Mucosa of descending colon (tissue), 3 donors: Measurements from ENCODE around the gene RAPH1. TPM values are rescaled to one million over a fixed set of nuclear protein-coding genes. Genes with fewer than 3 reads are reported as not detected.

Source experiments
- ATAC-seq: fragments of 200-7000 bp; cut with Tn5 transposase; one replicate; pipeline ENCODE4 v1.9.1; 2020; ENCODE audit warnings: mild to moderate bottlenecking, moderate library complexity
- DNase-seq, 3 donors: peaks; one replicate each; pipeline ENCODE4 v3.0.0-alpha.2; 2020
- H3K36me3 ChIP-seq: fragments of 200-600 bp; one replicate; pipeline ENCODE4 v1.8.0; 2021; ENCODE audit warnings: low read depth, mild to moderate bottlenecking
- H3K4me1 ChIP-seq: fragments of 200-600 bp; one replicate; pipeline ENCODE4 v1.8.0; 2021; ENCODE audit warnings: low read depth, mild to moderate bottlenecking
- H3K4me3 ChIP-seq: fragments of 200-600 bp; one replicate; pipeline ENCODE4 v1.8.0; 2021; ENCODE audit warnings: mild to moderate bottlenecking
- H3K9me3 ChIP-seq: fragments of 200-600 bp; one replicate; pipeline ENCODE4 v1.8.0; 2021; ENCODE audit warnings: mild to moderate bottlenecking
- intact Hi-C, 2 donors: fragments of 100-400 bp; cut with DNase I in 1 of 2; cut with micrococcal nuclease in 1 of 2; formaldehyde crosslinking; loops; one replicate each; pipeline versions ENCODE4 v1.11.0 to v1.11.1; 2022; cut with DNase I, micrococcal nuclease
- total RNA-seq, 3 donors: library from RNA; stranded (reverse); fragmentation: NEBNext Ultra II Directional in 2 of 3; extraction: Animal tissue kit (Norgen Biotek cat#: 25700) in 2 of 3; gene quantifications; one replicate each; pipeline versions ENCODE4 v1.2.1 to v1.2.4, GENCODE V29; 2021 to 2023
- TF ChIP-seq, protein P1 (sequence below): fragments of 200-600 bp; IDR thresholded peaks from one replicate; pipeline ENCODE4 v1.8.0; 2022; ENCODE audit warnings: antibody characterized with exemption, mild to moderate bottlenecking
- donor health status: DM: no; HTN: no; CAD: no; lungs with moderate emphysema.
- donor health status: DM: no; HTN: no; CAD: no.
- donor health status: DM: no; HTN: yes; CAD: no.

Gene RAPH1
- total RNA-seq, 3 donors from 2014 or later = 48.4 to 60.2 (median 50.4) TPM

DNA sequence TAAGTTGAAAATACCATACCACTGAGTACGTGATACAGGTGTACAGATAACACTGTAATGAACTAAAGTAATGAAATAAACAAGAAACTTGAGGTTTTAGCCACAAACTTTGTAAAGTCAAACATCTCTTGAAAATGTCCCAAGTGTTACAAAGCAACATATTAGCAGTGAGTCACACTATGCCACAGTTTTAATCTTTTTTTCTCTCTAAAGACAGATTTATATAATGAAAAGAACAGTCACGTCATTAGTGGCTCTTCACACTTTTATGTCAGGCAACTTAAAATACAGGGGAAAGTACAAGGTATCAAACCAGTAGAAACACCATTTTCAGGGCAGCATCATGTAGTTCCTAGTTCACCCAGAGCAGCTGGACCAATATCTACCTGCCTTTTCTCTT, 42.1 kb downstream of the RAPH1 start:
- intact Hi-C loops = no loop called here
- DNase-seq (no peak), ATAC-seq (no peak)
- Histone ChIP-seq H3K9me3 (no peaks in the 10 kb centered on the region), H3K36me3 (no peaks in the 10 kb centered on the region), H3K4me3 (no peak overlapping the region), H3K4me1 (peaks cover 3% of the 10 kb centered on the region)
- TF ChIP-seq, protein P1, sequence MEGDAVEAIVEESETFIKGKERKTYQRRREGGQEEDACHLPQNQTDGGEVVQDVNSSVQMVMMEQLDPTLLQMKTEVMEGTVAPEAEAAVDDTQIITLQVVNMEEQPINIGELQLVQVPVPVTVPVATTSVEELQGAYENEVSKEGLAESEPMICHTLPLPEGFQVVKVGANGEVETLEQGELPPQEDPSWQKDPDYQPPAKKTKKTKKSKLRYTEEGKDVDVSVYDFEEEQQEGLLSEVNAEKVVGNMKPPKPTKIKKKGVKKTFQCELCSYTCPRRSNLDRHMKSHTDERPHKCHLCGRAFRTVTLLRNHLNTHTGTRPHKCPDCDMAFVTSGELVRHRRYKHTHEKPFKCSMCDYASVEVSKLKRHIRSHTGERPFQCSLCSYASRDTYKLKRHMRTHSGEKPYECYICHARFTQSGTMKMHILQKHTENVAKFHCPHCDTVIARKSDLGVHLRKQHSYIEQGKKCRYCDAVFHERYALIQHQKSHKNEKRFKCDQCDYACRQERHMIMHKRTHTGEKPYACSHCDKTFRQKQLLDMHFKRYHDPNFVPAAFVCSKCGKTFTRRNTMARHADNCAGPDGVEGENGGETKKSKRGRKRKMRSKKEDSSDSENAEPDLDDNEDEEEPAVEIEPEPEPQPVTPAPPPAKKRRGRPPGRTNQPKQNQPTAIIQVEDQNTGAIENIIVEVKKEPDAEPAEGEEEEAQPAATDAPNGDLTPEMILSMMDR = no peak

DNA sequence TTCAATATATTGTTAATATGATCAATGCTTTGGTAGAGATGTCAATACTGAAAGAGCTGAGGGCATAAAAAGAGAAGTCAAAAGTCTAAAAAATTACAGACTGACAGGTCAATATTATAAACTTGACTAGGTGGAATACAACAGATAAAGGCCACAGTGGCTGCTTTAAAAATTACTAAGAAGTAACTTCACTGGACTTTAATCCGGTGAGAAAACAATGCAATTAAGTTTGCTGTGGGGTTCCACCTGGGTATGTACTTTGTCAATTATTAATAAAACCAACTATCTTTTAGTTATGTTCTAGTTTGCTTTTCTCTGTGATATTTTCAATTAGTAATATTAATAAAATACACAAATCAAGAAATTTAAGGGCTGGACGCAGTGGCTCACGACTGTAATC, 44.7 kb downstream of the RAPH1 start:
- intact Hi-C loops = no loop called here
- H3K36me3 ChIP-seq = no peaks in the 10 kb centered on the region
- no peaks in the 10 kb centered on the region for H3K4me1 ChIP-seq
- TF ChIP-seq, protein P1 = no peak
- H3K4me3 ChIP-seq = no peak overlapping the region
- no peak for DNase-seq
- ATAC-seq = no peak
- H3K9me3 ChIP-seq = no peaks in the 10 kb centered on the region

GRCh38 chr2:203489531-203489930, 45.6 kb downstream of the RAPH1 start:
- intact Hi-C loops = loop anchor here in 1 of 2 donors (10.0 kb wide), 1 partner anchor 325 kb away; no protein-coding TSS in a partner anchor
- Histone ChIP-seq H3K36me3 (no peaks in the 10 kb centered on the region), H3K4me1 (no peaks in the 10 kb centered on the region), H3K9me3 (no peaks in the 10 kb centered on the region), H3K4me3 (no peak overlapping the region)
- TF ChIP-seq, protein P1 = no peak
- ATAC-seq (no peak), DNase-seq (no peak)

GRCh38 chr2:203484266-203485112, 50.6 kb downstream of the RAPH1 start:
- TF ChIP-seq, protein P1 = no peak
- H3K4me1 ChIP-seq = no peaks in the 10 kb centered on the region
- H3K4me3 ChIP-seq = no peak overlapping the region
- ATAC-seq = peak; percentile 80
- intact Hi-C loops = loop anchor here in 1 of 2 donors (10.0 kb wide), 1 partner anchor 330 kb away; no protein-coding TSS in a partner anchor
- peak in 1 of 3 donors; percentile 47 for DNase-seq
- H3K9me3 ChIP-seq = no peaks in the 10 kb centered on the region
- no peaks in the 10 kb centered on the region for H3K36me3 ChIP-seq

GRCh38 chr2:203480623-203481022, 54.5 kb downstream of the RAPH1 start:
- H3K4me3 ChIP-seq = no peak overlapping the region
- no peaks in the 10 kb centered on the region for H3K36me3 ChIP-seq
- no peaks in the 10 kb centered on the region for H3K9me3 ChIP-seq
- no peaks in the 10 kb centered on the region for H3K4me1 ChIP-seq
- DNase-seq (no peak), ATAC-seq (no peak)
- intact Hi-C loops = loop anchor here in 1 of 2 donors (10.0 kb wide), 1 partner anchor 334 kb away; no protein-coding TSS in a partner anchor
- TF ChIP-seq, protein P1 = no peak
